HL-60 (cell line): ENCODE results near the gene COL5A3.

Experiments used
- CTCF ChIP-seq: IDR thresholded peaks from one replicate; pipeline ENCODE4 v1.5.1; 2011; ENCODE audit warnings: low read length, control low read depth, inconsistent platforms; ENCODE audit not compliant: insufficient read depth
- POLR2AphosphoS5 ChIP-seq: IDR thresholded peaks from 2 replicates; pipeline ENCODE4 v1.6.1; 2012; ENCODE audit warnings: low read depth
- REST ChIP-seq: IDR thresholded peaks from 2 replicates; pipeline ENCODE4 v1.6.1; 2012; ENCODE audit warnings: low read depth; ENCODE audit not compliant: insufficient replicate concordance
- SPI1 ChIP-seq: IDR thresholded peaks from 2 replicates; pipeline ENCODE4 v1.6.1; 2012; ENCODE audit warnings: low read depth, mild to moderate bottlenecking, borderline replicate concordance

- TF ChIP-seq REST (no peak), CTCF (no peak), POLR2AphosphoS5 (no peak), SPI1 (no peak)
These were observed 27.1 kb upstream of the COL5A3 start for GRCh38 chr19:10037367-10037766.
